MM.1S (cell line): ENCODE data around the gene SPAST.

Experiments
- DNase-seq: peaks from one replicate; pipeline ENCODE4 v3.0.0-alpha.2; 2015
- H2AFZ ChIP-seq: fragments of 300-600 bp; sonication (generic); 2 replicates; pipeline ENCODE4 v1.6.0; 2016; ENCODE audit warnings: antibody characterized with exemption, low read length
- H3F3A ChIP-seq: fragments of 300-600 bp; sonication (generic); 2 replicates; pipeline ENCODE4 v1.6.1; 2016; ENCODE audit warnings: mild to moderate bottlenecking, antibody characterized with exemption, low read length, moderate library complexity, mixed read lengths; ENCODE audit not compliant: insufficient read depth
- H3K27ac ChIP-seq: fragments of 300-600 bp; sonication (generic); 2 replicates; pipeline ENCODE4 v1.5.1; 2016; ENCODE audit warnings: mild to moderate bottlenecking, low read length
- H3K27me3 ChIP-seq: fragments of 300-600 bp; sonication (generic); replicated peaks from 2 replicates; pipeline ENCODE4 v1.6.0; 2016; ENCODE audit warnings: low read length; ENCODE audit not compliant: insufficient read depth
- H3K36me3 ChIP-seq: fragments of 300-600 bp; sonication (generic); replicated peaks from 2 replicates; pipeline ENCODE4 v1.6.1; 2016; ENCODE audit warnings: mild to moderate bottlenecking, low read length, mixed read lengths; ENCODE audit not compliant: insufficient read depth
- H3K4me1 ChIP-seq: fragments of 300-600 bp; sonication (generic); 2 replicates; pipeline ENCODE4 v1.6.1; 2016; ENCODE audit warnings: low read length, mixed read lengths
- H3K4me2 ChIP-seq: fragments of 300-600 bp; sonication (generic); 2 replicates; pipeline ENCODE4 v1.6.0; 2016; ENCODE audit warnings: low read depth, low read length
- H3K4me3 ChIP-seq: fragments of 300-600 bp; sonication (generic); 2 replicates; pipeline ENCODE4 v1.5.1; 2016; ENCODE audit warnings: low read length, mixed read lengths
- H3K79me2 ChIP-seq: fragments of 300-600 bp; sonication (generic); 2 replicates; pipeline ENCODE4 v1.6.1; 2016; ENCODE audit warnings: mixed run types, low read length, mixed read lengths
- H3K9ac ChIP-seq: fragments of 300-600 bp; sonication (generic); 2 replicates; pipeline ENCODE4 v1.6.1; 2016; ENCODE audit warnings: low read length, mixed read lengths
- H3K9me2 ChIP-seq: fragments of 300-600 bp; sonication (generic); replicated peaks from 2 replicates; pipeline ENCODE4 v1.6.1; 2016; ENCODE audit warnings: mild to moderate bottlenecking, low read length, mixed read lengths; ENCODE audit not compliant: insufficient read depth
- H3K9me3 ChIP-seq: fragments of 300-600 bp; sonication (generic); replicated peaks from 2 replicates; pipeline ENCODE4 v1.6.1; 2016; ENCODE audit warnings: mild to moderate bottlenecking, low read length, mixed read lengths; ENCODE audit not compliant: insufficient read depth
- H4K20me1 ChIP-seq: fragments of 300-600 bp; sonication (generic); 2 replicates; pipeline ENCODE4 v1.6.1; 2016; ENCODE audit warnings: mild to moderate bottlenecking, low read length, moderate library complexity, mixed read lengths; ENCODE audit not compliant: insufficient read depth
- EZH2 ChIP-seq: fragments of 300-600 bp; sonication (generic); optimal IDR thresholded peaks from 2 replicates; pipeline ENCODE3; 2017; ENCODE audit warnings: low read depth, mild to moderate bottlenecking, antibody characterized with exemption, low read length, mixed read lengths
- EZH2phosphoT487 ChIP-seq: fragments of 300-600 bp; sonication (generic); IDR thresholded peaks from 2 replicates; pipeline ENCODE4 v1.6.1; 2018; ENCODE audit warnings: antibody characterized with exemption, low read length
- TF ChIP-seq, protein P1 (sequence below): fragments of 300-600 bp; sonication (generic); IDR thresholded peaks from 2 replicates; pipeline ENCODE4 v1.5.1; 2016; ENCODE audit warnings: antibody characterized with exemption, low read length, mixed read lengths

SPAST gene

DNA sequence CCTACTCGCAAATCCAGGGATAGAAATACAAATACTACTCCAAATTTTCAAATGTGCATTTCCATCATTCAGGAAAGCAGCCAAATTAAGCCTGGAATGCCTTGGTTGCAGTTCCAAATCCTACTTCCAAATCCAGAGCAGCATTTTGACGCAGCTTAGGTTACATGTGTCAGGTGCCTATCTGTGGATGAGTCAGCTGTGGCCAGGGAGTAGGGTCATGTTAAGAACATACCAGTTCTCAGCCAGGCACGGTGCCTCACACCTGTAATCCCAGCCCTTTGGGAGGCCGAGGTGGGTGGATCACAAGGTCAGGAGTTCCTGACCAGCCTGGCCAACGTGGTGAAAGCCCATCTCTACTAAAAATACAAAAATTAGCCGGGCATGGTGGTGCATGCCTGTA is 119.3 kb downstream of the SPAST start:
- TF ChIP-seq, protein P1, sequence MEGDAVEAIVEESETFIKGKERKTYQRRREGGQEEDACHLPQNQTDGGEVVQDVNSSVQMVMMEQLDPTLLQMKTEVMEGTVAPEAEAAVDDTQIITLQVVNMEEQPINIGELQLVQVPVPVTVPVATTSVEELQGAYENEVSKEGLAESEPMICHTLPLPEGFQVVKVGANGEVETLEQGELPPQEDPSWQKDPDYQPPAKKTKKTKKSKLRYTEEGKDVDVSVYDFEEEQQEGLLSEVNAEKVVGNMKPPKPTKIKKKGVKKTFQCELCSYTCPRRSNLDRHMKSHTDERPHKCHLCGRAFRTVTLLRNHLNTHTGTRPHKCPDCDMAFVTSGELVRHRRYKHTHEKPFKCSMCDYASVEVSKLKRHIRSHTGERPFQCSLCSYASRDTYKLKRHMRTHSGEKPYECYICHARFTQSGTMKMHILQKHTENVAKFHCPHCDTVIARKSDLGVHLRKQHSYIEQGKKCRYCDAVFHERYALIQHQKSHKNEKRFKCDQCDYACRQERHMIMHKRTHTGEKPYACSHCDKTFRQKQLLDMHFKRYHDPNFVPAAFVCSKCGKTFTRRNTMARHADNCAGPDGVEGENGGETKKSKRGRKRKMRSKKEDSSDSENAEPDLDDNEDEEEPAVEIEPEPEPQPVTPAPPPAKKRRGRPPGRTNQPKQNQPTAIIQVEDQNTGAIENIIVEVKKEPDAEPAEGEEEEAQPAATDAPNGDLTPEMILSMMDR: no peak
- TF ChIP-seq EZH2phosphoT487: no peak
- TF ChIP-seq EZH2: no peak

DNA sequence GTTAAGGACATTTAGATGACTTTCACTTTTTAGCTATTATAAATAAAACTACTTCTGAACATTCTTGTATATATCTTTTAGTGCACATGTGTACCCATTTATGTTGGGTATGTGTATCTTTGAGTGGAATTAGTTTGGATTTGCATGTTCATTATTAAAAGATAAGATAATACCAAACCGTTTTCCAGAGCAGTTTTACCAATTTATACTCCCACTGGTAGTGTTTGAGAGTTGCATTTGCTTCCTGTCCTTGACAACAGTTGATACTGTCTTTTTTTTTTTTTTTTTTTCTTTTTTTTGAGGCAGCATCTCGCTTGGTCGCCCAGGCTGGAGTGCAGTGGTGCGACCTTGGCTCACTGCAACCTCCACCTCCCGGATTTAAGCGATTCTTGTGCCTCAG is 125.7 kb downstream of the SPAST start:
- no peaks in the 10 kb centered on the region for H4K20me1 ChIP-seq
- H2AFZ ChIP-seq: no peak overlapping the region
- no peaks in the 10 kb centered on the region; the same call in 1 of the 2 replicates for H3K36me3 ChIP-seq
- H3K4me1 ChIP-seq: no peaks in the 10 kb centered on the region
- no peaks in the 10 kb centered on the region for H3K9me2 ChIP-seq
- no peak overlapping the region for H3K4me2 ChIP-seq
- H3F3A ChIP-seq: no peaks in the 10 kb centered on the region
- H3K9me3 ChIP-seq: no peaks in the 10 kb centered on the region
- peaks cover 3% of the 10 kb centered on the region; the same call in 1 of the 2 replicates for H3K79me2 ChIP-seq
- TF ChIP-seq, protein P1: no peak
- TF ChIP-seq EZH2phosphoT487 (no peak), EZH2 (no peak)
- no peak overlapping the region for H3K9ac ChIP-seq
- no peaks in the 10 kb centered on the region for H3K27me3 ChIP-seq
- no peak overlapping the region for H3K4me3 ChIP-seq
- no peak overlapping the region for H3K27ac ChIP-seq
- no peak for DNase-seq

More for the DNA sequence above, 119.3 kb downstream of the SPAST start:
- Histone ChIP-seq H3K79me2 (no peaks in the 10 kb centered on the region; the same call in 1 of the 2 replicates), H3K9ac (no peak overlapping the region), H3K27me3 (no peaks in the 10 kb centered on the region), H3K9me3 (no peaks in the 10 kb centered on the region), H4K20me1 (no peaks in the 10 kb centered on the region), H3K4me1 (no peaks in the 10 kb centered on the region), H3K9me2 (no peaks in the 10 kb centered on the region), H3K4me2 (no peak overlapping the region), H3K36me3 (no peaks in the 10 kb centered on the region), H3K27ac (no peak overlapping the region), H3K4me3 (no peak overlapping the region), H2AFZ (no peak overlapping the region), H3F3A (no peaks in the 10 kb centered on the region)
- no peak for DNase-seq

DNA sequence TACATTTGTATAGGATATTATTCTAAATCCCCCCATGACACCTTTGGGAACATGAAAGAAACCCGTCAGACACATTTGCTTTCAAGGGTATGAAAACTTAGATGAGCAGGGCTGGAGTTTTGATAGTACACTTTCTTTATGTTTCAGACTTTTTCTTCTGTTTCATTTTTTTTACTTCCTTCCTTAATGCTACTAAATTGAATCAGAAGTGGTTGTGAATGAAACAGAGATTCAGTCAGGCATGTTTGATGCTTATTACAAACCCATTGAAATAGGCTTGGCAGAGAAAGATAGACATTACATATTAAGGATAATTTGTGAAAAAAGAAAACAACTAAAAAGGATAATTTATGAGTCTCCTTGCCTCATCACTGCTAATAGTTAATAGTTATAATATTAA is 129.1 kb downstream of the SPAST start:
- Histone ChIP-seq H3K4me2 (no peak overlapping the region), H4K20me1 (no peaks in the 10 kb centered on the region), H3K4me1 (no peaks in the 10 kb centered on the region), H3K9me2 (no peaks in the 10 kb centered on the region), H3K79me2 (0 out of 2 replicates have a peak, but pooled peaks cover 3% of the 10 kb centered on the region), H2AFZ (no peak overlapping the region), H3K27me3 (no peaks in the 10 kb centered on the region), H3K36me3 (no peaks in the 10 kb centered on the region; the same call in 1 of the 2 replicates), H3F3A (no peaks in the 10 kb centered on the region), H3K27ac (no peak overlapping the region), H3K4me3 (no peak overlapping the region), H3K9me3 (no peaks in the 10 kb centered on the region), H3K9ac (no peak overlapping the region)
- TF ChIP-seq, protein P1: no peak
- TF ChIP-seq EZH2 (no peak), EZH2phosphoT487 (no peak)
- no peak for DNase-seq
